ENCODE data around the gene COL26A1. TPM values are rescaled to one million over a fixed set of nuclear protein-coding genes. Genes with fewer than 3 reads are reported as not detected.
"Not testable (repeated sequence)": the region's sequence is repeated elsewhere in the genome, so short reads cannot be mapped to it uniquely, and the experiment has no call there.

Gene COL26A1
- total RNA-seq, 2 donors from 2014 or later, result 0.35 TPM; not detected in 1

DNA sequence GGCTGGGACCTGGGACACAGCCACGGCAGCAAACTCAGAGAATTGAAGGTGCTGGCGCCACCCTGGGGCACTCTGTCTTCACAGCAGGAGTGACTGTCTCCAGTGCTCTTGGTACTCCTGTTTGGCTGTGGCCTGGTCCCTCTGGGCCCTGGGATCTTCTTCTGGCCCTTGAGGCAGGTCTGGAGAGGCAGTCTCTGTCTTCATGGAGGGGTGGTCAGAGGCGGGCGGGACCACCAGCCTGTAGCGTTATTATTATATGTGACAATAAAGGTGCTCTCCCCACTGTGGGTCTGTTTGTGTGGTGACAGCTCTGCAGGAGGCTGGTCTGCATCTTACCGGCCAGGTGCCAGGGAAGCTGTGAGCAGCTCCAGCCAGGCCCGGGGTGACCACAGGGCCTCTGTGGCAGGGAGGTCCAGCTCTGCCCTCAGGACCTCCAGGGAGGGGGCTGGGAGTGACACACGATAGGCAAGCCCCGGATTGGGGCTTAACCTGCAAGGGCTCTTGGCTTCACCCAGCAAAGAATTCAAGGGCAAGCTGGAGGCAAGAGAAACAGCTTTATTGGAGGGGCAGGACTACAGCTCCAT, 196.2 kb downstream of the COL26A1 start:
- Histone ChIP-seq H3K27me3 (no peaks in the 10 kb centered on the region), H3K27ac (no peak overlapping the region), H3K4me1 (no peaks in the 10 kb centered on the region), H3K4me3 (no peak overlapping the region), H3K9me3 (no peaks in the 10 kb centered on the region), H3K9ac (ENCODE audit: low read depth in 2 of 2, low read length in 2 of 2) (no peak overlapping the region), H3K36me3 (no peaks in the 10 kb centered on the region)
- intact Hi-C loops (cut with DNase I), result no loop called here
- DNase-seq, result no peak
- TF ChIP-seq, protein P1, sequence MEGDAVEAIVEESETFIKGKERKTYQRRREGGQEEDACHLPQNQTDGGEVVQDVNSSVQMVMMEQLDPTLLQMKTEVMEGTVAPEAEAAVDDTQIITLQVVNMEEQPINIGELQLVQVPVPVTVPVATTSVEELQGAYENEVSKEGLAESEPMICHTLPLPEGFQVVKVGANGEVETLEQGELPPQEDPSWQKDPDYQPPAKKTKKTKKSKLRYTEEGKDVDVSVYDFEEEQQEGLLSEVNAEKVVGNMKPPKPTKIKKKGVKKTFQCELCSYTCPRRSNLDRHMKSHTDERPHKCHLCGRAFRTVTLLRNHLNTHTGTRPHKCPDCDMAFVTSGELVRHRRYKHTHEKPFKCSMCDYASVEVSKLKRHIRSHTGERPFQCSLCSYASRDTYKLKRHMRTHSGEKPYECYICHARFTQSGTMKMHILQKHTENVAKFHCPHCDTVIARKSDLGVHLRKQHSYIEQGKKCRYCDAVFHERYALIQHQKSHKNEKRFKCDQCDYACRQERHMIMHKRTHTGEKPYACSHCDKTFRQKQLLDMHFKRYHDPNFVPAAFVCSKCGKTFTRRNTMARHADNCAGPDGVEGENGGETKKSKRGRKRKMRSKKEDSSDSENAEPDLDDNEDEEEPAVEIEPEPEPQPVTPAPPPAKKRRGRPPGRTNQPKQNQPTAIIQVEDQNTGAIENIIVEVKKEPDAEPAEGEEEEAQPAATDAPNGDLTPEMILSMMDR (IDR thresholded peaks at IDR 0.05), result no peak

DNA sequence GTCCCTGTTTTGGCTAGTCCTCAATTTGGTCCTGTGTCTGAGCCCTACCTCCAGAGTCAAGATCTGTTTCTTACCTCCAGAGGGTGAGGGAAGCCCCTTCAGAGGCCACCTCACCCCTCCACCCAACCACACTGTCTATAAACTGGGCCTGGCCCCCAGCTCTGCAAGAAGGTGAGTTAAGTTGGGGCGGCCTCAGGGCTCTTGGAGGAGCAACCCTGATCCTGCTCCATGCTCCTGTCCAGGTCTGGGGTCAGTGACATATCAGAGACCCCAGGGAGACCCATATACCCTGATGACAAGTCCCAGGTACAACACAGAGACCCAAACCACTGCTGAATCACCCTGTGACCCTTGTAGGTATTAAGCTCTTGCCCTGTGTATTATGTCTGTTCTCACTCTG, 196.9 kb downstream of the COL26A1 start:
- Histone ChIP-seq H3K9me3 (no peaks in the 10 kb centered on the region), H3K9ac (ENCODE audit: low read depth in 2 of 2, low read length in 2 of 2) (no peak overlapping the region), H3K27ac (no peak overlapping the region), H3K27me3 (no peaks in the 10 kb centered on the region), H3K36me3 (no peaks in the 10 kb centered on the region), H3K4me1 (no peaks in the 10 kb centered on the region), H3K4me3 (no peak overlapping the region)
- intact Hi-C loops (cut with DNase I), result no loop called here
- DNase-seq, result no peak
- TF ChIP-seq, protein P1 (IDR thresholded peaks at IDR 0.05), result no peak

DNA sequence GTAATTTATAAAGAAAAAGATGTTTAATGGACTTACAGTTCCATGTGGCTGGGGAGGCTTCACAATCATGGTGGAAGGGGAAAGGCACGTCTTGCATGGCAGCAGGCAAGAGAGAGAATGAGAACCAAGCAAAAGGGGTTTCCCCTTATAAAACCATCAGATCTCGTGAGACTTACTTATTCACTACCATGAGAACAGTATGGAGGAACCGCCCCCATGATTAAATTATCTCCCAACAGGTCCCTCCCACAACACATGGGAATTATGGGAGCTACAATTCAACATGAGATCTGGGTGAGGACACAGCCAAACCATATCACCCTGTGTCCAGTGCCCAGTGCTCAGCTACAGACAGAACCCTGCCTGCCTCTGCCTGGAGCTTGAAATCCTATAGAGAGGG, 197.3 kb downstream of the COL26A1 start:
- H3K27me3 ChIP-seq; intact Hi-C loops (cut with DNase I); H3K27ac ChIP-seq; H3K36me3 ChIP-seq; H3K9me3 ChIP-seq; H3K4me3 ChIP-seq; DNase-seq; H3K9ac ChIP-seq (ENCODE audit: low read depth in 2 of 2, low read length in 2 of 2); H3K4me1 ChIP-seq: not testable (repeated sequence)

DNA sequence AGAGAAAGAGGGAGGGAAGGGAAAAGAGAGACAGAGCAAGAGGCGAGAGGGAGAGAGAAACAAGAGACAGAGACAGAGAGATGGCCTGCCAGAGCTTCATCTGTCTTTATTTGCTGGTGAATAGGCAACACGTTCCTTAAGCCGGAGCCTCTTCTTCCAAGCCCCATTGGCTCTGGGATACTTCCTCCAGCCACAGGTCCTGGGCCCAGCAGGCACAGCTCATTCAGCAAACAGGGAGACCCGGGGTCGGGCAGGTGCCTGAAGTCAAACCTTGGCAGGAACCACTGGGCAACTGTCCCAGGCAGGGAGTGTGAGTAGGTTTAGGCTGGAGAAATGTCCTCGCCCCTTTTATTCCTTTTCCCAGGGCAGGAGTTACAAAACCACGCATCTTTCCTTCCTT, 198.2 kb downstream of the COL26A1 start:
- DNase-seq, result no peak

DNA sequence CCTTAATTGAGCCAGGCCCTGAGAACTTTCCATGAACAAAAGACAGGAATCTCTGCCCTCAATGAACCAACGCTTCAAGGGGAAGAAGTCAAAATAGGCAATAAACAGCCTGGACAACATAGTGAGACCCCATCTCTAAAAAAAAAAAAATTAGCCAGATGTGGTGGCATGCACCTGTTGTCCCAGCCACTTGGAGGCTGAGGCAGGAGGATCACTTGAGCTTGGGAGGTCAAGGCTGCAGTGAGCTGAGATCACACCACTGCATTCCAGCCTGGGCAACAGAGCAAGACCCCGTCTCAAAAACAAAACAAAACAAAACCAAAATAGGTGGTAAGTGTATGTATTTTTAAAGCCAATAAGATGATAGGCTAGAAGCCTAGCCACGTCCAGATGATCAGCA, 198.6 kb downstream of the COL26A1 start:
- H3K9ac ChIP-seq (ENCODE audit: low read depth in 2 of 2, low read length in 2 of 2); H3K4me1 ChIP-seq; DNase-seq; intact Hi-C loops (cut with DNase I); H3K27me3 ChIP-seq; H3K36me3 ChIP-seq; H3K27ac ChIP-seq; H3K4me3 ChIP-seq; H3K9me3 ChIP-seq: not testable (repeated sequence)

More for the DNA sequence above, 198.2 kb downstream of the COL26A1 start:
- no peaks in the 10 kb centered on the region for H3K9me3 ChIP-seq
- H3K27me3 ChIP-seq, result no peaks in the 10 kb centered on the region
- no peaks in the 10 kb centered on the region for H3K4me1 ChIP-seq
- H3K9ac ChIP-seq (ENCODE audit: low read depth in 2 of 2, low read length in 2 of 2), result no peak overlapping the region
- no peaks in the 10 kb centered on the region for H3K36me3 ChIP-seq
- intact Hi-C loops (cut with DNase I), result no loop called here
- TF ChIP-seq, protein P1 (IDR thresholded peaks at IDR 0.05), result no peak
- H3K27ac ChIP-seq, result no peak overlapping the region
- H3K4me3 ChIP-seq, result no peak overlapping the region

DNA sequence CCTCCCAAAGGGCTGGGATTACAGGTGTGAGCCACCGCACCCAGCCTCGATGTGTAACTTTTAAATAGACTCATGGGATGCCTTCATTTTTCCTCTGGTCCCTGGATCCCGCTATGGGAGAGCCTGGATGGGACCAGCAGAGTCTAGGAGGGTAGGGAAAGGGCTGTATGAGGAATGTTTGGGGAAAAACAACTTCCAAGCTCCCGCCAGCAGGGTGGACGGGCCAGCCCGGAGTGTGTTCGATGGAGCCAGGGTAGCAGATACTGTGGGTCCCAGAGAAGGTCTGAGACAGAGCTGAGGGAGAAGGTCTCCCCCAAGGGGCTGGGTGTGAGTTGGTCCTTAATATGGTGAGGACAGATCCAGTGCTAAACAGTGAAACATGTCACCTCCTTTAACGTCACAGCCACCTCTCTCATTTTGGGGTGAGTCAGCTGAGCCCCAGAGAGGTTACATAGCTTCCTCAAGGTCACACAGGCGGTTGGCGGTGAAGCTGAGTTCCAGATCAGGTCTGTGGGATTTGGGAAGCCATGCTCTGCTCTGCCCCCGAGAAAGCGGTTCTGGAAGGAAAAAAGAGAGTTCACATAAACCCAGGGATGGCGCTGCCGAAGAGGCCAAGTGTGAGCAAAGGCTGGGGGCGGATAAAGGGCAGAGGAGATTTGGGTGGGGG, 200.0 kb downstream of the COL26A1 start:
- H3K9me3 ChIP-seq, result no peaks in the 10 kb centered on the region

More for the DNA sequence above, 200.0 kb downstream of the COL26A1 start:
- no peaks in the 10 kb centered on the region for H3K27me3 ChIP-seq
- no peak overlapping the region for H3K4me3 ChIP-seq
- intact Hi-C loops (cut with DNase I), result no loop called here
- TF ChIP-seq, protein P1 (IDR thresholded peaks at IDR 0.05), result no peak
- DNase-seq, result no peak
- no peaks in the 10 kb centered on the region for H3K4me1 ChIP-seq
- H3K27ac ChIP-seq, result no peak overlapping the region
- no peak overlapping the region for H3K9ac ChIP-seq (ENCODE audit: low read depth in 2 of 2, low read length in 2 of 2)
- no peaks in the 10 kb centered on the region for H3K36me3 ChIP-seq
